Astrocyte (in vitro differentiated cells and primary cell): ENCODE measurements around the gene DMPK. TPM values are rescaled to one million over a fixed set of nuclear protein-coding genes. Genes with fewer than 3 reads are reported as not detected.
"Not testable (repeated sequence)": the region's sequence is repeated elsewhere in the genome, so short reads cannot be mapped to it uniquely, and the experiment has no call there.

Experiments
- DNase-seq: peaks from one replicate; pipeline ENCODE4 v3.0.0-alpha.2; 2010; ENCODE audit warnings: low read depth
- FAIRE-seq: peaks from 2 replicates; lab custom pipeline; 2011; peaks lifted over from hg19 to GRCh38; lab: Jason Lieb, UNC
- H2AFZ ChIP-seq: 2 replicates; pipeline ENCODE4 v1.6.0; 2012; ENCODE audit warnings: low read depth, low read length, inconsistent platforms
- H3K27ac ChIP-seq: 2 replicates; pipeline ENCODE4 v1.5.1; 2011; ENCODE audit warnings: low read depth, low read length, inconsistent platforms
- H3K27me3 ChIP-seq: 2 replicates; pipeline ENCODE4 v1.6.0; 2011; ENCODE audit warnings: low read length, inconsistent platforms; ENCODE audit not compliant: insufficient read depth
- H3K36me3 ChIP-seq: 2 replicates; pipeline ENCODE4 v1.5.1; 2011; ENCODE audit warnings: low read length, inconsistent platforms; ENCODE audit not compliant: insufficient read depth
- H3K4me1 ChIP-seq: 2 replicates; pipeline ENCODE4 v1.5.1; 2011; ENCODE audit warnings: low read length, inconsistent platforms; ENCODE audit not compliant: insufficient read depth
- H3K4me2 ChIP-seq: 2 replicates; pipeline ENCODE4 v1.6.0; 2012; ENCODE audit warnings: low read length, inconsistent platforms
- H3K4me3 ChIP-seq: 2 replicates; pipeline ENCODE4 v1.5.1; 2011; ENCODE audit warnings: low read depth, mild to moderate bottlenecking, low read length, inconsistent platforms; ENCODE audit not compliant: insufficient read depth
- H3K79me2 ChIP-seq: 2 replicates; pipeline ENCODE4 v1.6.0; 2012; ENCODE audit warnings: mild to moderate bottlenecking, low read length, inconsistent platforms; ENCODE audit not compliant: insufficient read depth
- H3K9ac ChIP-seq: 2 replicates; pipeline ENCODE4 v1.6.0; 2012; ENCODE audit warnings: mild to moderate bottlenecking, low read length, inconsistent platforms
- H3K9me3 ChIP-seq: 2 replicates; pipeline ENCODE4 v1.5.1; 2012; ENCODE audit warnings: low read depth, mild to moderate bottlenecking, low read length, inconsistent platforms; ENCODE audit not compliant: insufficient read depth
- H4K20me1 ChIP-seq: 2 replicates; pipeline ENCODE4 v1.6.0; 2012; ENCODE audit warnings: low read length, inconsistent platforms; ENCODE audit not compliant: insufficient read depth
- H3K27ac Mint-ChIP-seq: one replicate; pipeline ENCODE4 v1.8.0; 2021; ENCODE audit warnings: mild to moderate bottlenecking, mixed read lengths; ENCODE audit not compliant: unreplicated experiment
- H3K27me3 Mint-ChIP-seq: one replicate; pipeline ENCODE4 v1.8.0; 2021; ENCODE audit warnings: low read depth, mixed read lengths; ENCODE audit not compliant: unreplicated experiment
- H3K36me3 Mint-ChIP-seq: one replicate; pipeline ENCODE4 v1.8.0; 2021; ENCODE audit warnings: low read depth, mixed read lengths; ENCODE audit not compliant: unreplicated experiment
- H3K4me1 Mint-ChIP-seq: one replicate; pipeline ENCODE4 v1.8.0; 2021; ENCODE audit warnings: low read depth, mixed read lengths; ENCODE audit not compliant: unreplicated experiment
- H3K4me3 Mint-ChIP-seq: one replicate; pipeline ENCODE4 v1.8.0; 2021; ENCODE audit warnings: mild to moderate bottlenecking, moderate library complexity, mixed read lengths; ENCODE audit not compliant: unreplicated experiment
- H3K9me3 Mint-ChIP-seq: one replicate; pipeline ENCODE4 v1.8.0; 2021; ENCODE audit warnings: mild to moderate bottlenecking, mixed read lengths; ENCODE audit not compliant: unreplicated experiment
- CTCF ChIP-seq: IDR thresholded peaks from 2 replicates; pipeline ENCODE4 v1.5.1; 2011; ENCODE audit warnings: low read depth, mild to moderate bottlenecking, inconsistent platforms, low read length, moderate library complexity; ENCODE audit not compliant: insufficient read depth
- EZH2 ChIP-seq: IDR thresholded peaks from 2 replicates; pipeline ENCODE4 v1.6.1; 2012; ENCODE audit warnings: mild to moderate bottlenecking, low read length, inconsistent platforms; ENCODE audit not compliant: insufficient read depth
- total RNA-seq: library from RNA; stranded (reverse); gene quantifications from 2 replicates; pipeline ENCODE4 v1.2.1, GENCODE V29; 2021

Gene DMPK
- total RNA-seq, 1 donor from 2014 or later: 75.2 TPM

DNA sequence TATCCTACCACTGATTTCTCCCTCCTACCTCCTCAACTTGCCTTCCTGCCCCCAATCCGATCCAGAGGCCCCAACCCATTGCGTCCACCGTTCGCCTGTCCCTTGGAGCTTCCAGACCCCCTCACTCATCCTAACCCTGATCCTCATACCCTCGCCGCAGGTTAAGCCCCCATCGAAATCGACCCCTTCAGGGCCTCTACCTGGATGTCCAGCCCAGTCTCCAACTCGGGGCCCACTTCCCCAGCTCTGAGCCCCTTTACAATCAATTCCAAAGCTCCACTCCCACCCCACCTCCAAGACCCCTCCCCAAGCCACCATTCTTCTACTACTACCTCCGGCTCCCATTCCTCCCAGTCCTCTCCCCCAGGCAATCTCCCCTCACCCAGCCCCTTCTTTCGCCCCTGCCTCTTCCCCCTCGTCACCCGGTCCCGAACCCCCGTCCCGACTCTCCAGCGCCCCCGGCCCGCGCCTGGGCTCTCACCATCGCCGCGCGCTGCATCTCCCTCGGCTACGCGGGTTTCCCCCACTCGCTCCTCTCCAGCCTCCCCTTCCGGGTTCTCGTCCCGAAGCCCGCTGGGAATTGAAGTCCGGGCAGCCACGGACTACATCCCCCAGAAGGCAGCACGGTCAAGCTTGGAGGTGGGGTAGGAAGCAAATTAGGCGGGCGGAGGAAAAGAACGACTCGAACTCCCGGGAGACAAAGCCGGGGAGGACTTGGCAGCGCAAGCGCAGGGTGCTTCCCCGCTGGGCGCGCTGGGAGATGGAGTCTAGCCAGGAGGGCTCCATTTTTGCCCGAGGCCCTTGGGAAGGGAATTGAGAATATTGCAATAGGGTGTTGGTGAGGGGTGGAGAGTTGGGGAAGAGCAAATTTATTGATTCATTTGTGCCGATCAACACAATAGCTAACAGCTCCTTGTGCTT lies 51.7 kb downstream of the DMPK start, which contains the start of gene FBXO46:
TSS of gene FBXO46 (minus strand) at position 529 of the 921 bp plus-strand sequence. CDS start 17,401 bp downstream, outside the sequence.
- Histone ChIP-seq H4K20me1 (peaks cover 34% of the 10 kb centered on the region), H3K9ac (peak within 1 kb of the TSS; percentile 97), H3K4me2 (peak within 1 kb of the TSS; percentile 100), H3K36me3 (no peaks in the 10 kb centered on the region), H3K79me2 (peaks cover 51% of the 10 kb centered on the region), H2AFZ (peak within 1 kb of the TSS; percentile 82), H3K4me3 (peak within 1 kb of the TSS; percentile 97), H3K4me1 (no peaks in the 10 kb centered on the region), H3K9me3 (no peaks in the 10 kb centered on the region), H3K27me3 (no peaks in the 10 kb centered on the region), H3K27ac (peak within 1 kb of the TSS; percentile 36)
- peak within 1 kb of the TSS; percentile 87 for H3K27ac Mint-ChIP-seq
- H3K4me3 Mint-ChIP-seq: peak within 1 kb of the TSS; percentile 98
- no peaks in the 10 kb centered on the region for H3K9me3 Mint-ChIP-seq
- DNase-seq (peak; percentile 95), FAIRE-seq (no peak)
- TF ChIP-seq CTCF: no peak
- no peak for TF ChIP-seq EZH2
- H3K4me1 Mint-ChIP-seq: peaks cover 1% of the 10 kb centered on the region
- peaks cover 2% of the 10 kb centered on the region for H3K27me3 Mint-ChIP-seq
- H3K36me3 Mint-ChIP-seq: peaks cover 4% of the 10 kb centered on the region

- H3K36me3 ChIP-seq: no peaks in the 10 kb centered on the region
- peak overlapping the region; percentile 100 for H3K4me2 ChIP-seq
- FAIRE-seq: no peak
- H3K9ac ChIP-seq: peak overlapping the region; percentile 97
- H3K27me3 Mint-ChIP-seq: no peaks in the 10 kb centered on the region
- H4K20me1 ChIP-seq: peaks cover 38% of the 10 kb centered on the region
- no peaks in the 10 kb centered on the region for H3K9me3 ChIP-seq
- peak overlapping the region; percentile 36 for H3K27ac ChIP-seq
- peak overlapping the region; percentile 76 for H3K27ac Mint-ChIP-seq
- no peak for DNase-seq
- H3K9me3 Mint-ChIP-seq: no peaks in the 10 kb centered on the region
- H3K79me2 ChIP-seq: peaks cover 59% of the 10 kb centered on the region
- H3K4me3 Mint-ChIP-seq: peak overlapping the region; percentile 98
- no peaks in the 10 kb centered on the region for H3K27me3 ChIP-seq
- no peaks in the 10 kb centered on the region for H3K4me1 ChIP-seq
- peaks cover 1% of the 10 kb centered on the region for H3K4me1 Mint-ChIP-seq
- TF ChIP-seq EZH2 (no peak), CTCF (no peak)
- H2AFZ ChIP-seq: peak overlapping the region; percentile 82
- peaks cover 4% of the 10 kb centered on the region for H3K36me3 Mint-ChIP-seq
- H3K4me3 ChIP-seq: peak overlapping the region; percentile 97
Observed at GRCh38 chr19:45729800-45730290, 52.4 kb downstream of the DMPK start.

DNA sequence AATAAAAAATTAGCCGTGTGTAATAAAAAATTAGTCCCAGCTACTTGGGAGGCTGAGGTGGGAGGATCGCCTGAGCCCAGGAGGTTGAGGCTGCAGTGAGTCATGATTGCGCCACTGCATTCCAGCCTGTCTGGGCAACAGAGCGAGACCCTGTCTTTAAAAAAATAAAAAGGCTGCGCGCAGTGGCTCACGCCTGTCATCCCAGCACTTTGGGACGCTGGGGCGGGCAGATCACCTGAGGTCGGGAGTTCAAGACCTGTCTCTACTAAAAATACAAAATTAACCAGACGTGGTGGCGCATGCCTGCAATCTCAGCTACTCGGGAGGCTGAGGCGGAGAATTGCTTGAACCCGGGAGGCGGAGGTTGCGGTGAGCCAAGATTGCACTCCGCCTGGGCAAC lies 53.6 kb downstream of the DMPK start:
- H3K4me2 ChIP-seq, DNase-seq, H3K4me1 ChIP-seq, H3K36me3 Mint-ChIP-seq, H3K36me3 ChIP-seq, H3K27me3 ChIP-seq, H3K9me3 Mint-ChIP-seq, H2AFZ ChIP-seq, H3K27ac ChIP-seq, H3K27me3 Mint-ChIP-seq, H3K27ac Mint-ChIP-seq, H3K9me3 ChIP-seq, H3K4me3 ChIP-seq, H3K4me1 Mint-ChIP-seq, FAIRE-seq, H3K9ac ChIP-seq: not testable (repeated sequence)
- Histone ChIP-seq H3K79me2 (peaks cover 64% of the 10 kb centered on the region), H4K20me1 (peaks cover 43% of the 10 kb centered on the region)
- peak overlapping the region; percentile 69 for H3K4me3 Mint-ChIP-seq

- FAIRE-seq, H3K27ac Mint-ChIP-seq, H3K9me3 Mint-ChIP-seq, DNase-seq, H2AFZ ChIP-seq, H3K4me2 ChIP-seq, H3K27ac ChIP-seq, H4K20me1 ChIP-seq, H3K4me3 Mint-ChIP-seq, H3K9ac ChIP-seq, H3K27me3 Mint-ChIP-seq, H3K9me3 ChIP-seq, H3K27me3 ChIP-seq, H3K4me3 ChIP-seq: not testable (repeated sequence)
- Histone ChIP-seq H3K79me2 (peaks cover 66% of the 10 kb centered on the region), H3K36me3 (peaks cover 11% of the 10 kb centered on the region), H3K4me1 (peaks cover 35% of the 10 kb centered on the region)
- H3K36me3 Mint-ChIP-seq: peaks cover 13% of the 10 kb centered on the region
- H3K4me1 Mint-ChIP-seq: peaks cover 31% of the 10 kb centered on the region
Observed at GRCh38 chr19:45720065-45720464, 62.2 kb downstream of the DMPK start.
